ENCODE data around the gene KIF24.
"Not testable (repeated sequence)": the region's sequence is repeated elsewhere in the genome, so short reads cannot be mapped to it uniquely, and the experiment has no call there.

The KIF24 gene, protein sequence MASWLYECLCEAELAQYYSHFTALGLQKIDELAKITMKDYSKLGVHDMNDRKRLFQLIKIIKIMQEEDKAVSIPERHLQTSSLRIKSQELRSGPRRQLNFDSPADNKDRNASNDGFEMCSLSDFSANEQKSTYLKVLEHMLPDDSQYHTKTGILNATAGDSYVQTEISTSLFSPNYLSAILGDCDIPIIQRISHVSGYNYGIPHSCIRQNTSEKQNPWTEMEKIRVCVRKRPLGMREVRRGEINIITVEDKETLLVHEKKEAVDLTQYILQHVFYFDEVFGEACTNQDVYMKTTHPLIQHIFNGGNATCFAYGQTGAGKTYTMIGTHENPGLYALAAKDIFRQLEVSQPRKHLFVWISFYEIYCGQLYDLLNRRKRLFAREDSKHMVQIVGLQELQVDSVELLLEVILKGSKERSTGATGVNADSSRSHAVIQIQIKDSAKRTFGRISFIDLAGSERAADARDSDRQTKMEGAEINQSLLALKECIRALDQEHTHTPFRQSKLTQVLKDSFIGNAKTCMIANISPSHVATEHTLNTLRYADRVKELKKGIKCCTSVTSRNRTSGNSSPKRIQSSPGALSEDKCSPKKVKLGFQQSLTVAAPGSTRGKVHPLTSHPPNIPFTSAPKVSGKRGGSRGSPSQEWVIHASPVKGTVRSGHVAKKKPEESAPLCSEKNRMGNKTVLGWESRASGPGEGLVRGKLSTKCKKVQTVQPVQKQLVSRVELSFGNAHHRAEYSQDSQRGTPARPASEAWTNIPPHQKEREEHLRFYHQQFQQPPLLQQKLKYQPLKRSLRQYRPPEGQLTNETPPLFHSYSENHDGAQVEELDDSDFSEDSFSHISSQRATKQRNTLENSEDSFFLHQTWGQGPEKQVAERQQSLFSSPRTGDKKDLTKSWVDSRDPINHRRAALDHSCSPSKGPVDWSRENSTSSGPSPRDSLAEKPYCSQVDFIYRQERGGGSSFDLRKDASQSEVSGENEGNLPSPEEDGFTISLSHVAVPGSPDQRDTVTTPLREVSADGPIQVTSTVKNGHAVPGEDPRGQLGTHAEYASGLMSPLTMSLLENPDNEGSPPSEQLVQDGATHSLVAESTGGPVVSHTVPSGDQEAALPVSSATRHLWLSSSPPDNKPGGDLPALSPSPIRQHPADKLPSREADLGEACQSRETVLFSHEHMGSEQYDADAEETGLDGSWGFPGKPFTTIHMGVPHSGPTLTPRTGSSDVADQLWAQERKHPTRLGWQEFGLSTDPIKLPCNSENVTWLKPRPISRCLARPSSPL (N-terminal part only)

DNA sequence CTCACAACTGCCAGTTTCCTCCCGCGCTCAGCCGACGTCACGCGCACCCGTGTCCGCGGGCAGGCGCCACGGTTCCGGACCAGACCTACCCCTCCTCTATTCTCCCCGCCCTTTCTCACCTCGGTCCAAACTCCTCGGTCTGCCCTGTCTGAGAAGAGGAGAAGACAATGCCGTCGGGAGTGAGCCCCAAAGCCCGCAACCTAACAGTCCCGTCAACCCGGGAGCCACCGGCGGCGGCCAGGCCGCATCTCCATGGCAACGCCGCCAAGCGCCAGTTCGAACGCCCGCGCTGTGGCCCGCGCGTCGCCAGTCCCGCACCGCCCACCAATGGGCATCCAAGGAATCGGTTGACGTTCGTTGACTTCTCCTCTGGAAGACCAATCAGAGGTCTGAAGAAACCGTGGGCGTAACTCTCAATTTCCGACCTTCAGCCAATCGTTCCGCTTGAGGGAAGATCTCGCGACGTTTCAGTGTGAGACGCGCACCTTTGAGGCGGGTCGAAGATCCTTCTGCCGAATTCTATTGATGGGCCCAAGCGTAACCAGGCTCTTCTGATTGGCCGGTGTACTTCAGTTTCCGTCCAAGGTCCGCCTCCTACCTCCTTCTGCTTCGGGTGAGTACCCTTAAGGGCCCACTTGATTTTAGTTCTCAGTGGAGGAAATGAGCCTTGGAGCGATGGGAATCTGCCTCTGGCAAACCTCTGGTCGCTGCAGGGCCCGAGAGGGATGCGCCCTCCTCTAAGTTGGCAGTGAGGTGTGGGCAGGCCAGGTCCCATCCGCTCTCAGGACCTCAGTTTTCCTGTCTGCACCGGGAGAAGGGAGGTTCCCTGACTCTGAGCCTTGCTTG, at the start of gene KIF24, which contains the start of gene NUDT2:
TSS of gene KIF24 (minus strand) at position 282 of the 846 bp plus-strand sequence. CDS start 17,922 bp downstream, outside the sequence.
TSS of gene NUDT2 (plus strand) at position 583 of the 846 bp plus-strand sequence. CDS start 9,471 bp downstream, outside the sequence.
- DNase-seq, result peak; percentile 99

- DNase-seq, result no peak
Observed at GRCh38 chr9:34378376-34379060, 49.5 kb upstream of the KIF24 start.

DNA sequence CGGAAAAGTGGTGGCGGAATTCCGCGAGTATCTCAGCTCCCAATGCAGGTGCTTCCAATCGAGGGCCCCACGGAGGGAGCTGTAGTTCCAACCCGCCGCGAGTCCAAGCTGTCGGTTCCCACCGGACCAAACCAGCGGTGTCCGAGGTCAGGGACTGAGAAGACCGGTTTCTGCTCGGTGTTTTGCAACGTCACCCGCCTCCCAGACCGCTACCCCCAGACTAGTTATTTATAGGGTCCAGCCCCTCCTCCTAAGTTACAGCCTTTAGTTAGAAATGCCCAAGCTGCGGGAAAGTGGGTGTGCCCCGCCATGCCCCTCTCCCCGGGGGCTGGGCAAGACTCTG, 48.3 kb upstream of the KIF24 start:
- DNase-seq, result no peak

GRCh38 chr9:34376596-34377403, 47.7 kb upstream of the KIF24 start, which contains the start of gene MYORG:
Gene MYORG, minus strand, starts transcription at chr9:34376898. Its CDS starts 3,955 bp downstream, at chr9:34372943.
- DNase-seq, result peak; percentile 84

- DNase-seq, result no peak
Observed at GRCh38 chr9:34375901-34376595, 47.0 kb upstream of the KIF24 start.

- DNase-seq, result no peak
Observed at GRCh38 chr9:34374905-34375552, 46.0 kb upstream of the KIF24 start.

DNA sequence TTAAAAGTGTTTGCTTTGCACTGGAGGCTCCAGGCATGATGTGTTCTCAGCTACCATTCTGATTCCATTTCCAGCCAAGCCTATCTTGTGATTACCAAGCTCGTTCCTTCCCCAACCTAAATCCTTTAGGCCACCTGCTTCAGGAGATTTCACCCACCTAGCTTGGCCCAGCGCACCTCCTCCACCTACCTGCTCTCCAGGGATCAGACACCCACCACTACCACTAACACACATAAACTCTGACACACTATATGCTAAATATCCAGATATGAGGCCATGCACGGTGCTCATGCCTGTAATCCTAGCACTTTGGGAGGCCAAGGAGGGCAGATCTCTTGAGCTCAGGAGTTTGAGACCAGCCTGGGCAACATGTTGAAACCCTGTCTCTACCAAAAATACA, 45.3 kb upstream of the KIF24 start:
- DNase-seq, result no peak

- DNase-seq, result no peak
Observed at GRCh38 chr9:34373749-34374148, 44.7 kb upstream of the KIF24 start.

- no peak for DNase-seq
Observed at GRCh38 chr9:34372467-34373011, 43.5 kb upstream of the KIF24 start.

DNA sequence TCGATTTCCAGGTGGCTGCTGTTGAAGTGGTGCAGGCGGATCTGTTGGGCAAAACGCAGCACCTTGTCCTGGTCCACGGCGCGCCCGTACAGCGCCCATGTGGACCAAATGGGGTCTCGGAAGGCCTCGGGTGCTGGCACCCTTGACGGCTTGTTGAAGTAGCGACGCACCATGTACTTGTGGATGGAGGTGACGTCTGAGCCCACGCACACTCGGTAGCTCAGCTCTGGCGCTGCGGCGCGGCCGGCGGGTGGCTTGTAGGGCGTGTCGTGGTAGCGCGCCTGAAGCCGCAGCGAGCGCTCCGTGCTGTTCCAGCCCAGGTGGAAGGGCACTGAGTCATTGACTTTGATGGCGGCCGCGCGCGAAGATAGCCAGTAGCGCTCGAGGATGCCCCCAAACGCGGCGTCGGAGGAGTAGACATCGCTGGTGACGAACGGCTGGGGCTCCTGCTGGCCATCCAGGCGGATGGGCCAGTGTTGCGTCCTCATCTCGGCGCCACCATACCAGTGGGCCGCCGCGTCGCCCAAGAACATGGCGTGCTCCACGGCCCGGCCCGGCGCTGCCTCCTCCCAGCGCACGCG, 42.9 kb upstream of the KIF24 start:
- no peak for DNase-seq

DNA sequence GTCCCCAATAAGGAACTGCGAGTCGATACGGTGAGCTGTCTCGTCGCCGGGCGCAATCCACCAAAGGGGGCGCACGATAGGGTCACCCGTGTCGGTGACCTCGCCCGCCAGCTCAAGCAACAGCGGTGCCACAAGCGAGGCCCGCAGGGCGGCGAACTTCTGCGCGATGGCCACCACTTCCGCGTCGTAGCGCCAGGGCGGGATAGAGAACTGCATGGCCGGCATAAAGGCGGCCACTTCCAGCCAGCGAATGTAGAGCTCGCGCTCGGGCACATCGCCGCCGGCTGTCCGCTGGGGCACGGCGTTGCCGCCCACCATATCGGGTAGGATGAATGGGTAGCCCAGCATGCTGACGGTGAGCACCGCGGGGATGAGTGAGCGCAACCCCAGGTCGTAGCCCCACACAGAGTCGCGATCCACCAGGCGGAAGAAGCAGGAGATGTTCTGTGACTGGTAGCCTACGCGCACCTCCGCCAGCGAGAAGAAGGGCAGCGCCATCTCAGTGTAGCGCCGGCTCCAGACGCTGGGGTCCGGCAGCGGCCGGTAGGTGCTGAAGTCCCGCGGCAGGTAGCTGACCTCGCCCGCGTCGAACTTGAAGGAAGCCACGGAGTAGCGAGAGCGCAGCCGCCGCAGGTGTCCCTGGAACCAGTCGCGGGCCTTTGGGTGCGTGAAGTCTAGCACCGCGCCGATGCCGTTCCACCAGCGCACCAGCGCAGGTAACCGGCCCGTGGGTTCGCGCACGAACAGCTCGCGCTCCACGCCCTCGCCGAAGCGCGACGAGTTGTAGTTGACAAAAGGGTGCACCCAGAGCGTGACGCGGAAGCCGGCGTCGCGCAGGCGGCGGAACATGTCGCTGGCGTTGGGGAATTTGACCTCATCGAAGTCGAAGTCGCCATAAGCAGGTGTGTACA, 42.2 kb upstream of the KIF24 start:
- DNase-seq, result no peak

- DNase-seq, result no peak
Observed at GRCh38 chr9:34370335-34370969, 41.4 kb upstream of the KIF24 start.

GRCh38 chr9:34369636-34370035, 40.6 kb upstream of the KIF24 start:
- no peak for DNase-seq

DNA sequence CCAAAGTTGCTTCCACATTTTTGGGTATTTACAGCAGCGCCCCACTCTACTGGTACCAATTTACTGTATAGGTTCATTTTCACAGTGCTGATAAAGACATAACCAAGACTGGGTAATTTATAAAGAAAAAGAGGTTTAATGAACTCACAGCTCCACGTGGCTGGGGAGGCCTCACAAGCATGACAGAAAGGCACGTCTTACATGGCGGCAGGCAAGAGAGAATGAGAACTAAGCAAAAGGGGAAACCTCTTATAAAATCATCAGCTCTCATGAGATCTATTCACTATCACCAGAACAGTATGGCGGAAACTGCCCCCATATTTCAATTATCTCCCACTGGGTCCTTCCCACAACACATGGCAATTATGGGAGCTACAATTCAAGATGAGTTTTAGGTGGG, 39.7 kb upstream of the KIF24 start:
- not testable (repeated sequence) for DNase-seq

DNA sequence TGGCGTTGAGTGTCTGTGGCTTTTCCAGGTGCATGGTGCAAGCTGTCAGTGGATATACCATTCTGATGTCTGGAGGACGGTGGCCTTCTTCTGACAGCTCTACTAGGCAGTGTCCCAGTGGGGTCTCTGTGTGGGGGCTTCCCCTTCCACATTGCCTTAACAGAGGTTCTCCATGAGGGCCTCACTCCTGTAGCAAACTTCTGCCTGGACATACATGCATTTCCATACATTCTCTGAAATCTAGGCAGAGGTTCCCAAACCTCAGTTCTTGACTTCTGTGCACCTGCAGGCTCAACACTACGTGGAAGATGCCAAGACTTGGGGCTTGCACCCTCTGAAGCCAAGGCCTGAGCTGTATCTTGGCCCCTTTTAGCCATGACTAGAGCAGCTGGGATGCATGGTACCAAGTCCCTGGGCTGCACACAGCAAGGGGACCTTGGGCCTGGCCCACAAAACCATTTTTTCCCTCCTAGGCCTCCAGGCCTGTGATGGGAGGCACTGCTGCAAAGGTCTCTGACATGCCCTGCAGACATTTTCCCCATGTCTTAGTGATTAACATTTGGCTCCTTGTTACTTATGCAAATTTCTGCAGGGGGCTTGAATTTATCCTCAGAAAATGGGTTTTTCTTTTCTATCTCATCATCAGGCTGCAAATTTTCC, 38.8 kb upstream of the KIF24 start:
- not testable (repeated sequence) for DNase-seq

- no peak for DNase-seq
Observed at GRCh38 chr9:34366365-34366764, 37.3 kb upstream of the KIF24 start.
